Measurements from ENCODE around the gene LCN10.
A peak's percentile ranks its signal among the peaks of the same experiment; 100 is the strongest.
"Not testable (repeated sequence)": the region's sequence is repeated elsewhere in the genome, so short reads cannot be mapped to it uniquely, and the experiment has no call there.

The LCN10 gene

GRCh38 chr9:136771907-136772415 is 29.2 kb upstream of the LCN10 start:
- no peak overlapping the region for H3K4me2 ChIP-seq (ENCODE audit: insufficient read depth, low read length)
- H3K27me3 ChIP-seq (ENCODE audit: insufficient read depth, low read length, poor library complexity): no peaks in the 10 kb centered on the region
- no peaks in the 10 kb centered on the region for H3K79me2 ChIP-seq (ENCODE audit: insufficient read depth, low read length)
- no peak overlapping the region for H3K4me3 ChIP-seq (ENCODE audit: low read depth in 1 of 2, low read length in 2 of 2)
- TF ChIP-seq, protein P1, sequence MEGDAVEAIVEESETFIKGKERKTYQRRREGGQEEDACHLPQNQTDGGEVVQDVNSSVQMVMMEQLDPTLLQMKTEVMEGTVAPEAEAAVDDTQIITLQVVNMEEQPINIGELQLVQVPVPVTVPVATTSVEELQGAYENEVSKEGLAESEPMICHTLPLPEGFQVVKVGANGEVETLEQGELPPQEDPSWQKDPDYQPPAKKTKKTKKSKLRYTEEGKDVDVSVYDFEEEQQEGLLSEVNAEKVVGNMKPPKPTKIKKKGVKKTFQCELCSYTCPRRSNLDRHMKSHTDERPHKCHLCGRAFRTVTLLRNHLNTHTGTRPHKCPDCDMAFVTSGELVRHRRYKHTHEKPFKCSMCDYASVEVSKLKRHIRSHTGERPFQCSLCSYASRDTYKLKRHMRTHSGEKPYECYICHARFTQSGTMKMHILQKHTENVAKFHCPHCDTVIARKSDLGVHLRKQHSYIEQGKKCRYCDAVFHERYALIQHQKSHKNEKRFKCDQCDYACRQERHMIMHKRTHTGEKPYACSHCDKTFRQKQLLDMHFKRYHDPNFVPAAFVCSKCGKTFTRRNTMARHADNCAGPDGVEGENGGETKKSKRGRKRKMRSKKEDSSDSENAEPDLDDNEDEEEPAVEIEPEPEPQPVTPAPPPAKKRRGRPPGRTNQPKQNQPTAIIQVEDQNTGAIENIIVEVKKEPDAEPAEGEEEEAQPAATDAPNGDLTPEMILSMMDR (IDR thresholded peaks at IDR 0.05; ENCODE audit: borderline replicate concordance, extremely low read depth, low read length, poor library complexity, severe bottlenecking): no peak
- no peak for TF ChIP-seq EZH2 (IDR thresholded peaks at IDR 0.05; ENCODE audit: borderline replicate concordance, low read depth, low read length, severe bottlenecking)
- DNase-seq (no peak), ATAC-seq (ENCODE audit: insufficient read depth, low read depth) (no peak)
- no peak overlapping the region for H3K9ac ChIP-seq (ENCODE audit: low read depth, low read length)
- no peak overlapping the region for H2AFZ ChIP-seq (ENCODE audit: low read depth, low read length)
- H3K4me1 ChIP-seq (ENCODE audit: insufficient read depth, low read length): no peaks in the 10 kb centered on the region
- peaks cover 8% of the 10 kb centered on the region for H3K9me3 ChIP-seq (ENCODE audit: insufficient read depth, low read length, severe bottlenecking)
- no peak overlapping the region for H3K27ac ChIP-seq (ENCODE audit: low read length)
- no peaks in the 10 kb centered on the region for H4K20me1 ChIP-seq (ENCODE audit: insufficient read depth, low read length)
- no peaks in the 10 kb centered on the region for H3K36me3 ChIP-seq (ENCODE audit: insufficient read depth, low read length)

DNA sequence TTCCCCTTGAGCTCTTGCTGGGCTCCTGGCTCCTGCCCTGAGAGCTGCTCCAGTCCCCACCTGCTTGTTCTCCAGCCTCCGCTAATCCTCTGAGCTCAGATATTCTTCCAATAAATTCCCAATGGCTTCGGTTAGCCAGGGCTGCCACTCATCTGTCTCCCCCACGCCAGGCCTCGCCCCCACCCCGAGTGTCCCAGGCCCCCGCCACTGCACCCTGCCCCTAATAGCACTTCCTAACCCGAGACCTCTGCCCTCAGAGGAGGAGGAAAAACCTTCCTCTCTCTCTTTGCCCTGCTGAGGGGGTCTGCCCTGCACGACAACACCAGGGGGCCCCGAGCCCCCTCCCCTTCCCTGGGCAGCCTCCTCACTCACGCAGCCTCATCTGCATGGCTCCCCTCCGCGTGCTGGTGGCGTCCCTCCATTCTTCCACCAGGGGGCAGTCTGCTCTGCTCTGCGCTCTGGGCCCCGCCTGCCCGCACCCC is 27.0 kb upstream of the LCN10 start:
- H3K4me3 ChIP-seq (ENCODE audit: low read depth in 1 of 2, low read length in 2 of 2): no peak overlapping the region
- H4K20me1 ChIP-seq (ENCODE audit: insufficient read depth, low read length): no peaks in the 10 kb centered on the region
- DNase-seq: peak; percentile 60
- H2AFZ ChIP-seq (ENCODE audit: low read depth, low read length): no peak overlapping the region
- no peak for TF ChIP-seq EZH2 (IDR thresholded peaks at IDR 0.05; ENCODE audit: borderline replicate concordance, low read depth, low read length, severe bottlenecking)
- TF ChIP-seq, protein P1 (IDR thresholded peaks at IDR 0.05; ENCODE audit: borderline replicate concordance, extremely low read depth, low read length, poor library complexity, severe bottlenecking): peak; percentile 64
- H3K79me2 ChIP-seq (ENCODE audit: insufficient read depth, low read length): no peaks in the 10 kb centered on the region
- ATAC-seq (ENCODE audit: insufficient read depth, low read depth): peak; percentile 89
- no peaks in the 10 kb centered on the region for H3K4me1 ChIP-seq (ENCODE audit: insufficient read depth, low read length)
- peaks cover 8% of the 10 kb centered on the region for H3K9me3 ChIP-seq (ENCODE audit: insufficient read depth, low read length, severe bottlenecking)
- no peak overlapping the region for H3K9ac ChIP-seq (ENCODE audit: low read depth, low read length)
- H3K27ac ChIP-seq (ENCODE audit: low read length): no peak overlapping the region
- no peaks in the 10 kb centered on the region for H3K27me3 ChIP-seq (ENCODE audit: insufficient read depth, low read length, poor library complexity)
- no peak overlapping the region for H3K4me2 ChIP-seq (ENCODE audit: insufficient read depth, low read length)
- H3K36me3 ChIP-seq (ENCODE audit: insufficient read depth, low read length): no peaks in the 10 kb centered on the region

GRCh38 chr9:136766410-136767120 is 23.8 kb upstream of the LCN10 start:
- H3K27ac ChIP-seq (ENCODE audit: low read length); H3K27me3 ChIP-seq (ENCODE audit: insufficient read depth, low read length, poor library complexity); H3K4me3 ChIP-seq (ENCODE audit: low read depth in 1 of 2, low read length in 2 of 2); ATAC-seq (ENCODE audit: insufficient read depth, low read depth); H3K4me2 ChIP-seq (ENCODE audit: insufficient read depth, low read length); H3K4me1 ChIP-seq (ENCODE audit: insufficient read depth, low read length); H3K36me3 ChIP-seq (ENCODE audit: insufficient read depth, low read length); H3K79me2 ChIP-seq (ENCODE audit: insufficient read depth, low read length); H4K20me1 ChIP-seq (ENCODE audit: insufficient read depth, low read length); H3K9ac ChIP-seq (ENCODE audit: low read depth, low read length); H3K9me3 ChIP-seq (ENCODE audit: insufficient read depth, low read length, severe bottlenecking); H2AFZ ChIP-seq (ENCODE audit: low read depth, low read length): not testable (repeated sequence)
- TF ChIP-seq, protein P1 (IDR thresholded peaks at IDR 0.05; ENCODE audit: borderline replicate concordance, extremely low read depth, low read length, poor library complexity, severe bottlenecking): peak; percentile 49
- peak; percentile 40 for DNase-seq

DNA sequence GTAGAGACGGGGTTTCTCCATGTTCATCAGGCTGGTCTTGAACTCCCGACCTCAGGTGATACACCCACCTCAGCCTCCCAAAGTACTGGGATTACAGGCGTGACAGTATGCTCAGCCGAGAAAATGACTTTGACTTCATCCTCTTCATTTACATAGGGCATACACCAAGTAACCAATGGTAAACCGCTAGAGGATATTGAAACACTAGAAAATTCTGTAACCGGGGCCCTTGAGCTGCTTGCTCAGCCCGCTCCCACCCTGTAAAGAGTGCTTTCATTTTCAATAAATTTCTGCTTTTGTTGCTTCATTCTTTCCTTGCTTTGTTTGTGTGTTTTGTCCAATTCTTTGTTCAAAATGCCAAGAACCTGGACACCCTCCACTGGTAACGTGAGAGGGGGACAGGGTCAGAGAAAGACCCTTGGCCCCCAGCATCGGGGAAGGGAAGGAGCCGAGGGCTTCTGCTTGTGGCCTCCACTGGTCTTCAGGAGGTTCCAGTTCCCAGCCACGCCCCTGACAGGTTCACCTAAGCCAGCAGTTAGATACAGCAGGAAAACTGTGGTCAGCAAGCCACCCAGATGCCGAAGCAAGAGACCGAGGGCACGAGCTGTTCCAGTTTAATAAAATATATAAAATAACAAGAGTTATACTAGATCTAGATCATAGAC is 23.1 kb upstream of the LCN10 start:
- ATAC-seq (ENCODE audit: insufficient read depth, low read depth); H2AFZ ChIP-seq (ENCODE audit: low read depth, low read length); H3K9ac ChIP-seq (ENCODE audit: low read depth, low read length): not testable (repeated sequence)

More for the DNA sequence above, 23.1 kb upstream of the LCN10 start:
- not testable (repeated sequence) for H3K27me3 ChIP-seq (ENCODE audit: insufficient read depth, low read length, poor library complexity); H3K4me3 ChIP-seq (ENCODE audit: low read depth in 1 of 2, low read length in 2 of 2); H3K36me3 ChIP-seq (ENCODE audit: insufficient read depth, low read length); DNase-seq; H3K9me3 ChIP-seq (ENCODE audit: insufficient read depth, low read length, severe bottlenecking); H3K4me1 ChIP-seq (ENCODE audit: insufficient read depth, low read length); H3K79me2 ChIP-seq (ENCODE audit: insufficient read depth, low read length); H3K4me2 ChIP-seq (ENCODE audit: insufficient read depth, low read length); H4K20me1 ChIP-seq (ENCODE audit: insufficient read depth, low read length); H3K27ac ChIP-seq (ENCODE audit: low read length)

Measured in DND-41 (cell line).